HL-60/S4 treated with retinoic acid at 250 ng/mL for 4 days and 3 days (cell line): Measurements from ENCODE around the gene LGR5.

Experiments
- in situ Hi-C: fragments of 300-500 bp; cut with MboI; formaldehyde crosslinking; loops from 2 replicates; pipeline ENCODE4 v1.7.0; 2022; ENCODE audit warnings: low sequenced_read_pairs

LGR5 gene

GRCh38 chr12:71589478-71589881 is 149.9 kb downstream of the LGR5 start:
- in situ Hi-C loops = no loop called here

- in situ Hi-C loops = no loop called here
Measured at GRCh38 chr12:71591601-71592000, 152.0 kb downstream of the LGR5 start.

DNA sequence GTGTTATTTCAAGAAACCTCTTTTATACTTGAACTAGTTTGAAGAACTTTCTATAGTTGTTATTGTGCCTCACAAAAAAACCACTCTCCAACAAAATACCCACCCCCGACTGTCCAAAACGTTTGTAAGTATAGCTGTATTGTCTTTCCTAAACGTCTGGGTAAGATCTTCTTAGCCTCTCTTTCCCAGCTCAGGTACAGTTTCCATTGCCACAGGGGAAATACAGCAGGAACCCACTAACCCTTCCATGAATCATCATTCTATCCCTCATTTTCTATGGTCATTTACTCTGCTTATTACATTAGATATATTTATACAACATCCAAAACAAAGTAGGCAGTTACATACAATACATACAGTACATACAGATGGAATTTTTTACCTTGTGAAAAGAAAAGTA is 153.2 kb downstream of the LGR5 start:
- in situ Hi-C loops = no loop called here

DNA sequence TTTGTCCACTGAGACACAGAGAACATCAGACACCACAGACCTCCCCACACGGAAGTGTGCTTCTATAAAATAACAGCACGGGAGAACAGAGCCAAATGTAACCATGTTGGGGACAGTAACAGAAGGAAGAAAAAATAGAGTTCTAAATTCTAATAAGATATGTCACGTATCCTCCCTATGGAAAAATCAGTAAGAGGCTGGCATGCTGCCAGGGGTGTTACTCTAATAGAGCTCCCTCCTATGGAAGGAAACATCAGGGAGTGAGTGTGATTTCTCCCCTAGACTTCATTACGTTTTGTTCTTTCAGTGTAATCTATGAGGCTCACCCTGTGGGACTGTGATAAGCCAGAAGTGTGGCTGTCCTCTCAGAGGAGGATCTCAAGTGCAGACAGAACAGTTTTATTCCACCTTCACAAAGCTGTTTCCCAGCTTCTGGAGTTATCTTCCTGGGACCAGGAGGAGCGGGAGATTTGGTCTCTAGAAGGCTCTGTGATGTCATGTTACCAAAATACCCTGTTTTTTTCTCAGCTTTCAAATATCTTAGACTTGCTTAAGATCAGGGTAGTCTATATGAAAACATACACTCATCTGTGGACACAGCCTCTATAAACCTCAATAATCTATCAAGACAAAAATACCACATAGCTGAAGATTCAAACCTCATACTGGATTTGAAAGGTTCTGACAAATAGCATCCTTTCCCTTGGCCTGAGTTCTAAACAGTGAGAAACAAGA is 154.8 kb downstream of the LGR5 start:
- in situ Hi-C loops = no loop called here

- in situ Hi-C loops = no loop called here
Measured at GRCh38 chr12:71599210-71599609, 159.6 kb downstream of the LGR5 start.

- in situ Hi-C loops = no loop called here
Measured at GRCh38 chr12:71601546-71601945, 161.9 kb downstream of the LGR5 start.

DNA sequence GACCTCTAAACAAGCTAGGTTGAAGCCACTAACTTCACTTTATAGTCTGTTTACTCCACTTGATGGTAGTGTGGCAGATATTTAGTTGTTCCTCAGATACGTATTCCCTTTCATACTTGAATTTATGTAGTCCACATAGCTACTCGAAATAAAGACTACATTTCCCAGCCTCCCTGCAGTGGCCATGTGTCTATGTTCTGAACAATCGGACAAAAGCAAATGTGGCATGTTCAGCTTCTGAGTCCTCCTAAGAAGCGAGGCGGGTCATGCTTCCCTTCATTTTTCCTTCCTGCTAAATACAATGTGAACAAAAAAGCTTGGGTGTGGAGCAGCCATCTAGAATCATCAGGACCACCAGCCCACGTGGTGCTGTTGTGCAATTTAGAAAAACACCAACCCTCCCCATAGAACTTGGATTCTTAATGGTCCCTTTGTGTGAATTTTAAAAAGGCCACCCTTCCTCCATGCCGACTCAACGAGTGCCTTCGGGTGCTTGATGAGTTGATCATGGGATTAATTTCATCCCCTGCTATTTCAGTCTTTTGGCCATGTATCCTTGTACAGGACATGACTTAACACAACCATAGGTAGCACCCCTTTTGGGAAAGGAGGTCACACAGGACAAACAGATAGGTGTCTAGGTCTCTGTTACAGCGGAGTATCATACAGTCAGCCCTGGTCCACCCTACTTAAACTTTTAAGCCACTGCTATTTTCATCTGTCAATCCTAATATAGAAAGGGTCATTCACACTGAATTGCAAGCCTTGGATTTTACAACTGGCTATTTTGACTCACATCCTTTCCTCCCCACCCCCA is 163.4 kb downstream of the LGR5 start:
- in situ Hi-C loops = no loop called here

DNA sequence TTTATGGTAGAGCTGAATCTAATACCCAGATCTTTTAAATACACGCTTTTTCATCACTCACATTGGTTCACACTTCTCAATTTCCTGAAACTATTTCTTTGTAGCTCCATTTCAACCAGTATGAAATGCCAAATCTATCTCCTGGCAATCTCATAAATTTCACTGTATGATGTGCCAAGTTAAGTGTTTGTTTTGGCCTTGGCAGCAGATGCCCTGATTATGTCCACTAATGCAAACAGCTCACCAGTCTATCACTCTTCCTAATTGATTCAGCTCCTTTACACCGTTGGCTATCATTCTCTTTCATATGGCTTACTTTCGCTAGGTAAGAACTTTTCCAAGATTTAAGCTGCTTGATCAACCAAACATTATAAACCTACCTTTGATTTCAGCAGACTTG is 165.4 kb downstream of the LGR5 start:
- in situ Hi-C loops = no loop called here

GRCh38 chr12:71607494-71608330 is 168.1 kb downstream of the LGR5 start:
- in situ Hi-C loops = no loop called here

DNA sequence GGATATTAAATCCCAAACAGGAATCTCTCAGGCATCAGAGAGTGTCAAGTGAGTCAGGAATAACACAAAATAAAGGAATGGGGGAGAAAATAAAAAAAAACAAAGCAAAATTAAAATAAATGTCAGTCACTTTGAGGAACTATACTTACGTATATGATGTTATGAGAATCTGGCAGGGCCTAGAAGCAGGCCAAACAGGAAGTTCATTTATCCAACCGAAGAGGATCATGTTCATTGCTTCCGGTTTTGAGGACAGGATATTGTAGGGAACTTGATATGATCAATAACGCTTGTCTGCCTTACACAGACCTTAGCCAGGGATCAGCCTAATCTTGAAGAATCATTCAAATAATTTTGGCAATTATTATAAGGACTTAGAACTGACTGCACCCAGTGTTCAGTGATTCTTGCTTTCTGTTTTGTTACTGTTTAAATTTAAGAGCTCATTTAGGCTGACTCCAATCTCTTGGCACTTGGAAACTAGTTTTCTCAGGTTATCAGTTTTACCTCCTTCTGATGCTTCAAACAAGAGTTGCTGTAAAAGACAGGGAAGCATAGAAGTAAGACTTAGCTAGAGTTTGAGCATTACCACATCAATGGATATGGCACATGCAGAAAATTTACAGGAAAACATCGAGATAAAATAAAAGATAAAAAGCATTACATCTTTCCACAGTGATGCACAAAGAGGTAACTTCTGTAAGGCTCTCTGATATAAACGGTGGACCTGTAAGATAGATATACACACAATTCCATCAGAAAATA is 170.6 kb downstream of the LGR5 start:
- in situ Hi-C loops = no loop called here

- in situ Hi-C loops = no loop called here
Measured at GRCh38 chr12:71621938-71622337, 182.3 kb downstream of the LGR5 start.

- in situ Hi-C loops = no loop called here
Measured at GRCh38 chr12:71625476-71625875, 185.9 kb downstream of the LGR5 start.

GRCh38 chr12:71626098-71626497 is 186.5 kb downstream of the LGR5 start:
- in situ Hi-C loops = no loop called here

- in situ Hi-C loops = no loop called here
Measured at GRCh38 chr12:71626768-71627167, 187.2 kb downstream of the LGR5 start.

DNA sequence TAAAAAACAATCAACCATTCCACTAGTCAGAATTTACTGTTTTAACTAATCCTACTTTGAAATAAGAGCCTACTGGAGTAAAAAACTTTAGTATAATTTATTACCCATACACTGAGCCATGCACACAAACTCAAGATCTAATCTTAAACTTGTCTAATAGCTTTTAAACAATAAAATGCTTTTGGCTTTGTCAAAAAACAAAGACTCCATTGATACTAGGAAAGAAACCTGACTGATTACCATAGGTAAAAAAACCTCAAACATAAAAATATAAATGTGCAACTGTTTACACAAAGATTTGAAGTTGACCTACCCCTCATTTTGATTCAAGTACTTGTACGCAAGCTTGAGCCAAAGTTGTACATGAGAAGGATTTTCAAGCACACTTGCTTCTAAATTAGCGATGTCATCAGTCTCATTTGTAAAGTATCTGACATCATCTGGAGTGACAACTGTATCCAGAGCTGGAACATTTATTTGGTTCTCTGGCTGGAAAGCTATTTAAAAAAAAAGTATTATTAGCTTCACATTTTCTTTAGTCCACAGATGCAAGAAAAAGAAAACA is 187.9 kb downstream of the LGR5 start:
- in situ Hi-C loops = no loop called here
